Measurements from ENCODE around the gene LRP10. TPM values are rescaled to one million over a fixed set of nuclear protein-coding genes. Genes with fewer than 3 reads are reported as not detected.

LRP10 gene
- total RNA-seq, 3 donors from 2014 or later (not counting 1 experiment from before 2014, with no cell fraction given), result 97.8 to 118 (median 102) TPM

DNA sequence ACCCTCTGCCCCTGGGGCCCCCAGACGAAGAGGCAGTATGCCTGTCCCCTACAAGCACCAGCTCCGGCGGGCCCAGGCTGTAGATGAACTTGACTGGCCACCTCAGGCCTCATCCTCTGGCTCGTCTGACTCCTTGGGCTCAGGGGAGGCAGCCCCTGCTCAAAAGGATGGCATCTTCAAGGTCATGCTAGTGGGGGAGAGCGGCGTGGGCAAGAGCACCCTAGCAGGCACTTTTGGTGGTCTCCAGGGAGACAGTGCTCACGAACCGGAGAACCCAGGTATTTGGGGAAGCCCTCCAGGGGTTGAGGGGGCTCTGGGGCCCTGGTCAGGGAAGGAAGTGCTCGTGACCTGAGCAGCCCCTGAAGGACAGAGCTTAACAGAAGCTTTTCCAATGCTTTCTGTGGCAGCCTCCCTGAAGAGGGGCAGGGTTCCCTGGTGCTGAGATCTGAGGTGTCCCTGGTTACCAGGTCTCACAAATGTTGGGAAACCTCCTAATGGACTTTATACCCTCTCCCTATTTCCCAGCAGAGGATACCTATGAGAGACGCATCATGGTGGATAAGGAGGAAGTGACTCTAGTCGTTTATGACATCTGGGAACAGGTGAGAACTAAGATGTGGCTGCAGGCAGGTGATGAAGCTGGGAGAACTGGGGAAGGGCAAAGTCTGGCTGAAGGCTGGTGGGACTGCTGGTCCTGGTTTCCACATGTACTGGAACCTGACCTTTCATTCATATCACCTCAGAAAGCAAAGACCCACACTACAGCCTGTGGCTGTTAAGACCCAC is 13.4 kb downstream of the LRP10 start:
- 86% methylated on average over 11 of the region's 11 CpGs for WGBS (ENCODE audit: insufficient coverage)
- TF ChIP-seq, protein P1, sequence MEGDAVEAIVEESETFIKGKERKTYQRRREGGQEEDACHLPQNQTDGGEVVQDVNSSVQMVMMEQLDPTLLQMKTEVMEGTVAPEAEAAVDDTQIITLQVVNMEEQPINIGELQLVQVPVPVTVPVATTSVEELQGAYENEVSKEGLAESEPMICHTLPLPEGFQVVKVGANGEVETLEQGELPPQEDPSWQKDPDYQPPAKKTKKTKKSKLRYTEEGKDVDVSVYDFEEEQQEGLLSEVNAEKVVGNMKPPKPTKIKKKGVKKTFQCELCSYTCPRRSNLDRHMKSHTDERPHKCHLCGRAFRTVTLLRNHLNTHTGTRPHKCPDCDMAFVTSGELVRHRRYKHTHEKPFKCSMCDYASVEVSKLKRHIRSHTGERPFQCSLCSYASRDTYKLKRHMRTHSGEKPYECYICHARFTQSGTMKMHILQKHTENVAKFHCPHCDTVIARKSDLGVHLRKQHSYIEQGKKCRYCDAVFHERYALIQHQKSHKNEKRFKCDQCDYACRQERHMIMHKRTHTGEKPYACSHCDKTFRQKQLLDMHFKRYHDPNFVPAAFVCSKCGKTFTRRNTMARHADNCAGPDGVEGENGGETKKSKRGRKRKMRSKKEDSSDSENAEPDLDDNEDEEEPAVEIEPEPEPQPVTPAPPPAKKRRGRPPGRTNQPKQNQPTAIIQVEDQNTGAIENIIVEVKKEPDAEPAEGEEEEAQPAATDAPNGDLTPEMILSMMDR (IDR thresholded peaks at IDR 0.05), result no peak
- no peak overlapping the region for H3K27ac ChIP-seq (ENCODE audit: low read length)
- Mint-ChIP-seq H3K36me3 (no peaks in the 10 kb centered on the region), H3K9me3 (no peaks in the 10 kb centered on the region), H3K27ac (peak overlapping the region in 1 of 2 donors; percentile 33), H3K27me3 (ENCODE audit: low read depth in 2 of 2) (peaks cover 0 to 3% of the 10 kb centered on the region in 2 donors), H3K4me1 (peaks cover 42 to 60% of the 10 kb centered on the region in 2 donors), H3K4me3 (peak overlapping the region; percentile 50)
- H3K4me3 ChIP-seq (ENCODE audit: low read length), result no peak overlapping the region
- no peaks in the 10 kb centered on the region for H3K36me3 ChIP-seq (ENCODE audit: control insufficient read depth, insufficient read depth, low read length)
- no peak for DNase-seq
- intact Hi-C loops (cut with micrococcal nuclease), result no loop called here
- no peak for ATAC-seq
- H3K27me3 ChIP-seq (ENCODE audit: control insufficient read depth, insufficient read depth, low read length), result no peaks in the 10 kb centered on the region
- H3K4me1 ChIP-seq (ENCODE audit: control insufficient read depth, insufficient read depth, low read length), result peaks cover 34% of the 10 kb centered on the region
- no peaks in the 10 kb centered on the region for H3K9me3 ChIP-seq (ENCODE audit: control insufficient read depth, insufficient read depth, low read length)

- TF ChIP-seq, protein P1 (IDR thresholded peaks at IDR 0.05), result peak; percentile 6
- no peaks in the 10 kb centered on the region for H3K36me3 ChIP-seq (ENCODE audit: control insufficient read depth, insufficient read depth, low read length)
- H3K27me3 ChIP-seq (ENCODE audit: control insufficient read depth, insufficient read depth, low read length), result no peaks in the 10 kb centered on the region
- Mint-ChIP-seq H3K9me3 (no peaks in the 10 kb centered on the region), H3K27me3 (ENCODE audit: low read depth in 2 of 2) (peaks cover 0 to 3% of the 10 kb centered on the region in 2 donors), H3K4me3 (peak overlapping the region; percentile 86), H3K4me1 (peaks cover 43 to 65% of the 10 kb centered on the region in 2 donors), H3K36me3 (no peaks in the 10 kb centered on the region), H3K27ac (peak overlapping the region; percentile 74 to 85)
- DNase-seq (no peak), ATAC-seq (no peak)
- WGBS (ENCODE audit: insufficient coverage), result 97% methylated on average over 21 of the region's 21 CpGs
- H3K9me3 ChIP-seq (ENCODE audit: control insufficient read depth, insufficient read depth, low read length), result no peaks in the 10 kb centered on the region
- intact Hi-C loops (cut with micrococcal nuclease), result loop anchor here (2.0 kb wide), 2 partner anchors 15 to 33 kb away; partner anchors contain the start of genes LRP10 and RBM23
- peaks cover 34% of the 10 kb centered on the region for H3K4me1 ChIP-seq (ENCODE audit: control insufficient read depth, insufficient read depth, low read length)
- no peak overlapping the region for H3K4me3 ChIP-seq (ENCODE audit: low read length)
- H3K27ac ChIP-seq (ENCODE audit: low read length), result no peak overlapping the region
Measured at GRCh38 chr14:22885975-22886374, 14.4 kb downstream of the LRP10 start.

DNA sequence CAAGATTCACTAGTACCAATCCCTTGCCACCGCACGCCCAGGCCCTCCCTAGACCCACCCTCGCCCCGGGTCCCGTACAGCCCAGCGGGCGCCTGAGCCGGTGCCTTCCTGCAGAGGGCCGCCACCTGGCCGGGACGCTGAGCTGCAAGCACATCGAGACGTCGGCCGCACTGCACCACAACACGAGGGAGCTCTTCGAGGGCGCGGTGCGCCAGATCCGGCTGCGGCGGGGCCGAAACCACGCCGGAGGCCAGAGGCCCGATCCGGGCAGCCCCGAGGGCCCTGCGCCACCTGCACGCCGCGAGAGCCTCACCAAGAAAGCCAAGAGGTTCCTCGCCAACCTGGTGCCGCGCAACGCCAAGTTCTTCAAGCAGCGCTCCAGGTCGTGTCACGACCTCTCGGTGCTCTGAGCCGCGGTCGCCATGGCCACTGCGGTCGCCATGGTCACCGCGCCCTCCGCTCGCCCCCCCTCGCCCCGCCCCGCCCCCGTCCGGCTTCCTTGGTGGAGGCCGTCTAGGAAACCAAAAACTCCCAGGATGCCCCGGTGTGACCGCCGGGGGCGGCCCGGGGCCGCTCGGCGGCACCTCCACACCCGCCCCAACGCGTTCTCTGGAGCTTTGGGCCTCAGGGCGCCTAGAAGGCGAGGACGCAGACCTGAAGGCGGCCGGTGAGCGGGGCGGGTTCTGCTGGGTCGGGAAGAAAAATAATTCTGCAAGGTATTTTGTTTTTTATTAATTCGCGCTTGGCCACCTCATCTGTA is 15.1 kb downstream of the LRP10 start:
- H3K27ac Mint-ChIP-seq, result peak overlapping the region; percentile 74 to 85
- peaks cover 0 to 3% of the 10 kb centered on the region in 2 donors for H3K27me3 Mint-ChIP-seq (ENCODE audit: low read depth in 2 of 2)
- H3K4me3 ChIP-seq (ENCODE audit: low read length), result peak overlapping the region; percentile 44
- H3K4me1 ChIP-seq (ENCODE audit: control insufficient read depth, insufficient read depth, low read length), result peaks cover 34% of the 10 kb centered on the region
- peak; percentile 78 to 80 (median 79) for ATAC-seq
- TF ChIP-seq, protein P1 (IDR thresholded peaks at IDR 0.05), result peak; percentile 21
- peaks cover 40 to 64% of the 10 kb centered on the region in 2 donors for H3K4me1 Mint-ChIP-seq
- H3K9me3 ChIP-seq (ENCODE audit: control insufficient read depth, insufficient read depth, low read length), result no peaks in the 10 kb centered on the region
- intact Hi-C loops (cut with micrococcal nuclease), result loop anchor here (2.0 kb wide), 2 partner anchors 16 to 32 kb away; partner anchors contain the start of genes LRP10 and RBM23
- WGBS (ENCODE audit: insufficient coverage), result 1% methylated on average over 77 of the region's 77 CpGs
- H3K4me3 Mint-ChIP-seq, result peak overlapping the region; percentile 91
- peak; percentile 63 to 84 for DNase-seq
- no peaks in the 10 kb centered on the region for H3K27me3 ChIP-seq (ENCODE audit: control insufficient read depth, insufficient read depth, low read length)
- H3K36me3 ChIP-seq (ENCODE audit: control insufficient read depth, insufficient read depth, low read length), result no peaks in the 10 kb centered on the region
- no peaks in the 10 kb centered on the region for H3K36me3 Mint-ChIP-seq
- H3K27ac ChIP-seq (ENCODE audit: low read length), result peak overlapping the region; percentile 72
- H3K9me3 Mint-ChIP-seq, result no peaks in the 10 kb centered on the region
